Measurements from ENCODE around the gene CLEC10A.

Gene CLEC10A

GRCh38 chr17:7060165-7060891, 19.7 kb downstream of the CLEC10A start (continued):
- TF ChIP-seq PRDM10 (tag by site-specific recombination; IDR thresholded peaks at IDR 0.05) = no peak
- TF ChIP-seq ZNF394 (tag by site-specific recombination; IDR thresholded peaks at IDR 0.05; ENCODE audit: borderline replicate concordance) = peak; percentile 28; the same call in 1 of the 2 replicates
- TF ChIP-seq IKZF3 (tag by site-specific recombination; IDR thresholded peaks at IDR 0.05) = 0 out of 2 replicates have a peak, but pooled peaks have one; percentile 28
- no peak for TF ChIP-seq ZNF623 (tag by site-specific recombination; IDR thresholded peaks at IDR 0.05)
- 0 out of 2 replicates have a peak, but pooled peaks have one; percentile 54 for TF ChIP-seq ZNF184 (tag by site-specific recombination; IDR thresholded peaks at IDR 0.05)
- no peak for TF ChIP-seq ZNF324 (tag by site-specific recombination; IDR thresholded peaks at IDR 0.05)
- 0 out of 2 replicates have a peak, but pooled peaks have one; percentile 6 for TF ChIP-seq ZNF37A (tag by site-specific recombination; IDR thresholded peaks at IDR 0.05)
- peak; percentile 43; the same call in 1 of the 2 replicates for TF ChIP-seq ZNF600 (tag by site-specific recombination; IDR thresholded peaks at IDR 0.05)
- no peak for TF ChIP-seq ZNF549 (tag by site-specific recombination; IDR thresholded peaks at IDR 0.05)
- TF ChIP-seq ZFP69B (tag by site-specific recombination; IDR thresholded peaks at IDR 0.05) = peak; percentile 90
- TF ChIP-seq ZNF239 (tag by site-specific recombination; IDR thresholded peaks at IDR 0.05) = no peak
- TF ChIP-seq ZNF366 (tag by site-specific recombination; conservative IDR thresholded peaks at IDR 0.05) = no peak; the same call in 1 of the 2 replicates
- TF ChIP-seq ZNF785 (tag by site-specific recombination; IDR thresholded peaks at IDR 0.05) = no peak

GRCh38 chr17:7058831-7059447, 21.1 kb downstream of the CLEC10A start:
- H3K4me1 ChIP-seq (ENCODE audit: control insufficient read depth, insufficient read depth, low read length) = 0 out of 2 replicates have a peak, but pooled peaks cover 5% of the 10 kb centered on the region
- TF ChIP-seq RBAK (tag by site-specific recombination; IDR thresholded peaks at IDR 0.05) (no peak), ZNF433 (tag by site-specific recombination; IDR thresholded peaks at IDR 0.05; ENCODE audit: low read depth) (no peak), MYNN (tag by site-specific recombination; IDR thresholded peaks at IDR 0.05; ENCODE audit: borderline replicate concordance) (no peak), ZNF580 (tag by site-specific recombination; IDR thresholded peaks at IDR 0.05) (no peak), ZNF707 (tag by site-specific recombination; IDR thresholded peaks at IDR 0.05) (no peak), ZNF510 (tag by site-specific recombination; IDR thresholded peaks at IDR 0.05; ENCODE audit: insufficient replicate concordance) (no peak), OSR2 (tag by site-specific recombination; IDR thresholded peaks at IDR 0.05) (no peak), TCF7L2 (IDR thresholded peaks at IDR 0.05; ENCODE audit: borderline replicate concordance, low read depth, low read length) (no peak), ZNF626 (tag by site-specific recombination; IDR thresholded peaks at IDR 0.05) (no peak), ZNF777 (tag by site-specific recombination; IDR thresholded peaks at IDR 0.05; ENCODE audit: borderline replicate concordance) (no peak)
- CTCF ChIA-PET = interaction anchor here (0.7 to 3.1 kb wide), 6 partner anchors 13 to 119 kb away, joined by 3 to 15 read pairs (median 5); no protein-coding TSS in a partner anchor
- no peaks in the 10 kb centered on the region for H3K9me3 ChIP-seq (ENCODE audit: control insufficient read depth, insufficient read depth, low read depth, low read length)
- POLR2A ChIA-PET = no interaction called here
- H3K27ac ChIP-seq (ENCODE audit: extremely low read depth, low read depth, low read length) = no peak overlapping the region
- no peak overlapping the region for H3K4me3 ChIP-seq (ENCODE audit: low read depth, low read length)
- no peaks in the 10 kb centered on the region for H3K36me3 ChIP-seq (ENCODE audit: control insufficient read depth in 2 of 2, insufficient read depth in 1 of 2, low read length in 2 of 2)

Data from HEK293 (cell line).